ENCODE measurements around the gene IRAK1BP1.
A peak's percentile ranks its signal among the peaks of the same experiment; 100 is the strongest.
"Not testable (repeated sequence)": the region's sequence is repeated elsewhere in the genome, so short reads cannot be mapped to it uniquely, and the experiment has no call there.

IRAK1BP1 gene

GRCh38 chr6:78896227-78896626 is 28.9 kb downstream of the IRAK1BP1 start:
- DNase-seq = no peak

DNA sequence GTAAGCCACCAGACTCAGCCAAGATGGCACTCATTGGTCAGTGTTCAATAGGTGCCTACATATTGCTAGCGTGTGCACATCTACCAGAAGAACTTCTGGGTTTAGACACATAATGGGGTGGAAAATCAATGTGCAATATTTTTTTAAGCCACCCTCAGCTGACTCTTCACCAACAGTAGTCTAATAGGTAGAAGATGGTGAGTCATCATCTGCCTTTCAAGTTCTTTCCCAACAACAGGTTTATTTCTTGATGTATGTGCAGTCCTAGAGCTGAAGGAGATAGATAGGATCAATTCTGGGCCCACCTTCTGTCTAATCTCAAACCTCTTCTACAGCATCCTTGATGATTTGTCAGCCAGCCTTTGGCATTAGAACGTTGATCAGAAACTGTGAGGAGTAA is 41.3 kb downstream of the IRAK1BP1 start:
- no peak for DNase-seq

DNA sequence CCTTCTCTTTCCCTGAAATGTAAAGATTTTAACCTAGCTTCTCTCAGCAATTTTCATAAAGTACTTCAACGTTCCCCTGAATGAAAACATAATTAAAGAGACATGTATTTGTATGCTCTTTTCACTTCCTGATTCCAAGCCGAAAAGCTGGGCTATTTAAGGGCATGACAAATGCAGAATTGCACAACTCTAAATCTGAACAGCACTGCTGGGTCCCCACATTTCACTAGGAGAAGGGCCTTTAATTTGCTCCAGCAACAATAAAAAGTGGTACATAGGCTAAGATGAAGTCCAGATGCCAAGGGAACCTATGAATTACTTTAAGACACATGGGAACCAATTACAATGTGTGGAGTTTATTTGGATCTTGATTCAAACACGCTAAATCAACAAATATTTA is 42.0 kb downstream of the IRAK1BP1 start:
- no peak for DNase-seq

- DNase-seq = no peak
Observed at GRCh38 chr6:78910010-78910409, 42.7 kb downstream of the IRAK1BP1 start.

- peak; percentile 5 to 16 for DNase-seq
Observed at GRCh38 chr6:78910591-78911171, 43.3 kb downstream of the IRAK1BP1 start.

- DNase-seq = no peak
Observed at GRCh38 chr6:78911218-78911940, 44.0 kb downstream of the IRAK1BP1 start.

- no peak for DNase-seq
Observed at GRCh38 chr6:78916411-78916810, 49.1 kb downstream of the IRAK1BP1 start.

- DNase-seq = no peak
Observed at GRCh38 chr6:78917788-78918187, 50.4 kb downstream of the IRAK1BP1 start.

DNA sequence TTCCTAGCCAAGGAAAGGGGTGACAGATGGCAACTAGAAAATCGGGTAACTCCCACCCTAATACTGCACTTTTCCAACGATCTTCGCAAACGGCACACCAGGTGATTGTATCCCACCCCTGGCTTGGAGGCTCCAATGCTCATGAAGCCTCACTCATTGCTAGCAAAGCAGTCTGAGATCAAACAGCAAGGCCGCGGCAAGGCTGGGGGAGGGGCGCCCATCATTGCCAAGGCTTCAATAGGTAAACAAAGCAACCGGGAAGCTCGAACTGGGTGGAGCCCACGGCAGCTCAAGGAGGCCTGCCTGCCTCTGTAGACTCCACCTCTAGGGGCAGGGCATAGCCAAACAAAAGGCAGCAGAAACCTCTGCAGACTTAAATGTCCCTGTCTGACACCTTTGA is 53.8 kb downstream of the IRAK1BP1 start:
- not testable (repeated sequence) for DNase-seq

GRCh38 chr6:78925317-78925716 is 58.0 kb downstream of the IRAK1BP1 start:
- DNase-seq = no peak

DNA sequence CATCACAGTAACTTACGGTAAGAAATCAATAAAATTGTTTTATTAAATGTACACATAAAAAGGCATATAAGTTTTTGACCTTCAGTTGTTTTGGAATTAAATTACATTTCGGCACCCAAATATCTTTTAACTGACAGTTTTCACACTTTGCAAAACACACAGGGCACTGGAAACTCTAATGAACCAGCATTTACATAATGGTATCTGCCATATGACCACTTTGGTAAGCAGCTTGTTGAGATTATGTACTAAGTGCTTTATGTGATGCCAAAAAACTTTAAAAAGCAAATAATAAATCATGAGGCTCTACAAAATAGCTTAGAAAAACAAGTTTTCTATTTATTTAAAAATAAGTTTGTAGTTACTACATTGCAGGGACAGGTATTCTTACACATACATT is 68.2 kb downstream of the IRAK1BP1 start:
- DNase-seq = no peak

DNA sequence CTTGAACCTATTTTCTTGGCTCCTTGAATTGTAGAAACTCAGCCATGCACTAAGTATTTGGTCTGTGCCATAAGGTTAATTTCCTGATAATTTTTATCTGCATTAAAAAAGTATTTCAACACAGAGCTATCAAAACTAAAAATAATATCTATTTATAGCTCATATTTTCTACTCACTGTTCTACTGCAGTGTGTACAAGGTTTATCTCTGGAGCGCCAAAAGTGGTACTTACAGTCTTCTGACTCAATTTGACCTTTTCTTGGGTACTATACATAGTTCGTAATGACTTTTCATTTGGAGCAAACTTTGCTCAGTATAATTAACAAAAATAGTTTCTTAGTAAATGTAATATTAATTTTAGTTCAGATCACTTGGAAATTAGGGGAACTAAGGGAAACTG is 69.2 kb downstream of the IRAK1BP1 start:
- DNase-seq = no peak

DNA sequence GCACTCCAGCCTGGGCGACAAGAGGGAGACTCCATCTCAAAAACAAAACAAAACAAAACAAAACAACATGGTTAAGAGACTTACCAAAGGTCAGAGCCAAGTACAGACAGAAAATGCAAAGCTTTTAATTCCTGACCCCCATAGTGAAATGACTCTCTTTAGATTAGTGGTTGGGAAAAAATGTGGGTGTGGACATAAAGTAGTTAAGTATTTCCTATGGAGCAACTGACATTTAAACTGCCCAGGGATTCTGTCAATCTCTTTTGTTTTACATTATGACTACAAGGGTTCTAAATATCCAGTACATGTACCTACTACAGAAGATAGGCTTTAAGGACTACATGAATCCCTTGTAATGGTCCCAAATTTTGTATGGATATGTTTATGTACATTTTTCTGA is 75.1 kb downstream of the IRAK1BP1 start:
- DNase-seq = no peak

- DNase-seq = no peak
Observed at GRCh38 chr6:78947529-78947928, 80.2 kb downstream of the IRAK1BP1 start.

DNA sequence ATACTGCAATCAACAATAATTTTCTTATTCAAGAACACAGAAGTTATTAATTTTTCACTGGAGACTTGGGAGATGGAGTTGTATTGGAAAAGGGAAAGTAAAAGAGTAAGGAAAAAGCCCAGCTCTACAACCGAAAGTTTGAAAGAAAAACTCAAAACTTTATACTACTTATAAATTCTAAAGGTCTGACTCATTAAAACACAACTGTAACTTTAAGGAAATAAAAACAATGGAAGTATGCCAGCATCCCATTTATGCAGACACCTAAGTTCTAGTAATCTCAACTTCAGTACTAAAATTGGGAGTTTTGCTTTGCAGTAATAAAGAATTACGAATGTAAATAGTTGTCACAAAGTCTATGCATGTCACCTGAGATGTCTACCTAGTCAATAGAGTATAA is 80.6 kb downstream of the IRAK1BP1 start:
- DNase-seq = no peak

GRCh38 chr6:78948785-78949184 is 81.4 kb downstream of the IRAK1BP1 start:
- DNase-seq = no peak

GRCh38 chr6:78952362-78952761 is 85.0 kb downstream of the IRAK1BP1 start:
- DNase-seq = no peak
